ENCODE measurements around the gene CCDC6.

DNA sequence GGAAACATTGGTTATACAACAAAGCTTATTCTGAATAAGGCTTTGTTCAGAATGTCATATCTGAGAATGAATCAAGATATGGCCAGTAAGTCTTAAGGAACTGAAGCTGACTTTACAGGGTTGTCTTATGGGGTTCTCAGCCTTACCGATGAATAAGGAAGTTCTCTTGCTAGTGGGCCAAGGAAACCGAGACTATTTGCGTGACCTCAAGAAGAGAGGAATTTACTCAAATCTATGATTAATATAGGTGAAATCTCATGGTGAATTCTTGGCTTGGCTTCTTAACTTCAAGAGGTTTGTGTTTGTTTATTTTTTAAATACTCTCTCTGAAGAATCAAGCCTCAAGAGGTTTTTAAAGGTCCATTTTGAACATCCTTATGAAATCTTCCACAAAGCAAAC is 148.4 kb downstream of the CCDC6 start:
- TF ChIP-seq, protein P1, sequence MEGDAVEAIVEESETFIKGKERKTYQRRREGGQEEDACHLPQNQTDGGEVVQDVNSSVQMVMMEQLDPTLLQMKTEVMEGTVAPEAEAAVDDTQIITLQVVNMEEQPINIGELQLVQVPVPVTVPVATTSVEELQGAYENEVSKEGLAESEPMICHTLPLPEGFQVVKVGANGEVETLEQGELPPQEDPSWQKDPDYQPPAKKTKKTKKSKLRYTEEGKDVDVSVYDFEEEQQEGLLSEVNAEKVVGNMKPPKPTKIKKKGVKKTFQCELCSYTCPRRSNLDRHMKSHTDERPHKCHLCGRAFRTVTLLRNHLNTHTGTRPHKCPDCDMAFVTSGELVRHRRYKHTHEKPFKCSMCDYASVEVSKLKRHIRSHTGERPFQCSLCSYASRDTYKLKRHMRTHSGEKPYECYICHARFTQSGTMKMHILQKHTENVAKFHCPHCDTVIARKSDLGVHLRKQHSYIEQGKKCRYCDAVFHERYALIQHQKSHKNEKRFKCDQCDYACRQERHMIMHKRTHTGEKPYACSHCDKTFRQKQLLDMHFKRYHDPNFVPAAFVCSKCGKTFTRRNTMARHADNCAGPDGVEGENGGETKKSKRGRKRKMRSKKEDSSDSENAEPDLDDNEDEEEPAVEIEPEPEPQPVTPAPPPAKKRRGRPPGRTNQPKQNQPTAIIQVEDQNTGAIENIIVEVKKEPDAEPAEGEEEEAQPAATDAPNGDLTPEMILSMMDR (conservative IDR thresholded peaks at IDR 0.05 in 1 of 2, IDR thresholded peaks at IDR 0.05 in 1 of 2; ENCODE audit: extremely low read depth in 1 of 2, insufficient read depth in 1 of 2, low read depth in 1 of 2, low read length in 2 of 2): no peak
- no peak for TF ChIP-seq EZH2 (IDR thresholded peaks at IDR 0.05; ENCODE audit: borderline replicate concordance, low read length)

Data from mammary epithelial cell (primary cell).